Gastrocnemius medialis (tissue), 4 donors: ENCODE data around the gene TSPAN1. TPM values are rescaled to one million over a fixed set of nuclear protein-coding genes. Genes with fewer than 3 reads are reported as not detected.

ENCODE experiments used
- ATAC-seq, 2 donors: fragments of 150-250 bp; one replicate each; pipeline ENCODE4 v1.9.1; 2016
- DNase-seq, 2 donors: peaks; one replicate each; pipeline ENCODE4 v3.0.0-alpha.2; 2019
- H3K27ac ChIP-seq, 4 donors: fragments of 200-600 bp; sonication (generic); 1 replicate in 1 of 4; 2 replicates in 3 of 4; pipeline ENCODE4 v1.5.1; 2016 to 2018; ENCODE audit warnings: mild to moderate bottlenecking in 2 of 4, moderate library complexity in 1 of 4
- H3K27me3 ChIP-seq, 3 donors: fragments of 200-600 bp; sonication (generic) in 2 of 3; 1 replicate in 1 of 3; 2 replicates in 2 of 3; pipeline versions ENCODE4 v1.5.1 to v1.6.0; 2016 to 2019; ENCODE audit warnings: mild to moderate bottlenecking in 1 of 3, moderate library complexity in 1 of 3
- H3K36me3 ChIP-seq, 2 donors: fragments of 200-600 bp; sonication (generic) in 1 of 2; one replicate each; pipeline ENCODE4 v1.5.1; 2017 to 2018
- H3K4me1 ChIP-seq, 2 donors: fragments of 200-600 bp; sonication (generic) in 1 of 2; one replicate each; pipeline ENCODE4 v1.5.1; 2016 to 2017; ENCODE audit warnings: mild to moderate bottlenecking in 2 of 2
- H3K4me3 ChIP-seq, 4 donors: fragments of 200-600 bp; sonication (generic) in 3 of 4; 1 replicate in 1 of 4; 2 replicates in 3 of 4; pipeline ENCODE4 v1.5.1; 2016 to 2019; ENCODE audit warnings: mild to moderate bottlenecking in 2 of 4
- H3K9me3 ChIP-seq, 3 donors: fragments of 200-600 bp; sonication (generic) in 2 of 3; 1 replicate in 1 of 3; 2 replicates in 2 of 3; pipeline ENCODE4 v1.5.1; 2016 to 2019
- POLR2A ChIP-seq, 2 donors: fragments of 450-650 bp; IDR thresholded peaks; one replicate each; pipeline ENCODE4 v1.6.1; 2017; ENCODE audit warnings: antibody characterized with exemption in 2 of 2, mild to moderate bottlenecking in 2 of 2, moderate library complexity in 2 of 2
- in situ Hi-C, 4 donors: fragments of 200-750 bp; cut with MboI; loops; one replicate each; pipeline versions ENCODE4 v1.15.0 to v1.8.0; 2017; ENCODE audit warnings: low sequenced_read_pairs in 4 of 4
- intact Hi-C: fragments of 100-400 bp; cut with DNase I; formaldehyde crosslinking; loops from one replicate; pipeline ENCODE4 v1.15.1; 2023; ENCODE audit warnings: low total_unique reads
- total RNA-seq, 4 donors: library from RNA; depleted of rRNA; stranded (reverse); fragments of >200 nt; gene quantifications; one replicate each; pipeline versions ENCODE4 v1.1.0 to v1.2.3, GENCODE V29; 2016
- TF ChIP-seq, protein P1 (sequence below), 5 experiments: fragments of 450-650 bp in 3 of 5; fragments of 200-600 bp in 2 of 5; sonication (generic) in 2 of 5; IDR thresholded peaks in 4 of 5; conservative IDR thresholded peaks in 1 of 5; 1 replicate in 4 of 5; 2 replicates in 1 of 5; pipeline ENCODE4 v1.5.1; 2016 to 2019; ENCODE audit warnings: antibody characterized with exemption in 5 of 5, mild to moderate bottlenecking in 3 of 5, moderate library complexity in 3 of 5

TSPAN1 gene
- total RNA-seq, 4 donors from 2014 or later: 0.88 to 10.7 (median 6.0) TPM

- TF ChIP-seq POLR2A (IDR thresholded peaks at IDR 0.05): no peak
- TF ChIP-seq, protein P1, sequence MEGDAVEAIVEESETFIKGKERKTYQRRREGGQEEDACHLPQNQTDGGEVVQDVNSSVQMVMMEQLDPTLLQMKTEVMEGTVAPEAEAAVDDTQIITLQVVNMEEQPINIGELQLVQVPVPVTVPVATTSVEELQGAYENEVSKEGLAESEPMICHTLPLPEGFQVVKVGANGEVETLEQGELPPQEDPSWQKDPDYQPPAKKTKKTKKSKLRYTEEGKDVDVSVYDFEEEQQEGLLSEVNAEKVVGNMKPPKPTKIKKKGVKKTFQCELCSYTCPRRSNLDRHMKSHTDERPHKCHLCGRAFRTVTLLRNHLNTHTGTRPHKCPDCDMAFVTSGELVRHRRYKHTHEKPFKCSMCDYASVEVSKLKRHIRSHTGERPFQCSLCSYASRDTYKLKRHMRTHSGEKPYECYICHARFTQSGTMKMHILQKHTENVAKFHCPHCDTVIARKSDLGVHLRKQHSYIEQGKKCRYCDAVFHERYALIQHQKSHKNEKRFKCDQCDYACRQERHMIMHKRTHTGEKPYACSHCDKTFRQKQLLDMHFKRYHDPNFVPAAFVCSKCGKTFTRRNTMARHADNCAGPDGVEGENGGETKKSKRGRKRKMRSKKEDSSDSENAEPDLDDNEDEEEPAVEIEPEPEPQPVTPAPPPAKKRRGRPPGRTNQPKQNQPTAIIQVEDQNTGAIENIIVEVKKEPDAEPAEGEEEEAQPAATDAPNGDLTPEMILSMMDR (IDR thresholded peaks at IDR 0.05 in 4 of 5, conservative IDR thresholded peaks at IDR 0.05 in 1 of 5): no peak
- no peaks in the 10 kb centered on the region for H3K36me3 ChIP-seq
- no peak for ATAC-seq
- in situ Hi-C loops (no loop called here), intact Hi-C loops (no loop called here)
- H3K27ac ChIP-seq: no peak overlapping the region
- no peak for DNase-seq
- no peaks in the 10 kb centered on the region for H3K4me1 ChIP-seq
- no peak overlapping the region for H3K4me3 ChIP-seq
- no peaks in the 10 kb centered on the region for H3K27me3 ChIP-seq
- no peaks in the 10 kb centered on the region for H3K9me3 ChIP-seq
These were observed 17.0 kb upstream of the TSPAN1 start for GRCh38 chr1:46157916-46158311.

- no peaks in the 10 kb centered on the region for H3K4me1 ChIP-seq
- TF ChIP-seq, protein P1 (IDR thresholded peaks at IDR 0.05 in 4 of 5, conservative IDR thresholded peaks at IDR 0.05 in 1 of 5): no peak
- no peak for TF ChIP-seq POLR2A (IDR thresholded peaks at IDR 0.05)
- no peak overlapping the region for H3K27ac ChIP-seq
- ATAC-seq (no peak), DNase-seq (no peak)
- H3K4me3 ChIP-seq: no peak overlapping the region
- no peaks in the 10 kb centered on the region for H3K9me3 ChIP-seq
- intact Hi-C loops: no loop called here
- H3K27me3 ChIP-seq: no peaks in the 10 kb centered on the region
- H3K36me3 ChIP-seq: no peaks in the 10 kb centered on the region
- in situ Hi-C loops: no loop called here
These were observed 16.3 kb upstream of the TSPAN1 start for GRCh38 chr1:46158312-46159281.

- TF ChIP-seq, protein P1 (IDR thresholded peaks at IDR 0.05 in 4 of 5, conservative IDR thresholded peaks at IDR 0.05 in 1 of 5): no peak
- no peak for TF ChIP-seq POLR2A (IDR thresholded peaks at IDR 0.05)
- Histone ChIP-seq H3K27ac (no peak overlapping the region), H3K9me3 (no peaks in the 10 kb centered on the region), H3K36me3 (no peaks in the 10 kb centered on the region), H3K27me3 (no peaks in the 10 kb centered on the region), H3K4me3 (no peak overlapping the region), H3K4me1 (no peaks in the 10 kb centered on the region)
- DNase-seq (no peak), ATAC-seq (no peak)
- in situ Hi-C loops: no loop called here
- intact Hi-C loops: no loop called here
These were observed 15.4 kb upstream of the TSPAN1 start for GRCh38 chr1:46159516-46159915.

DNA sequence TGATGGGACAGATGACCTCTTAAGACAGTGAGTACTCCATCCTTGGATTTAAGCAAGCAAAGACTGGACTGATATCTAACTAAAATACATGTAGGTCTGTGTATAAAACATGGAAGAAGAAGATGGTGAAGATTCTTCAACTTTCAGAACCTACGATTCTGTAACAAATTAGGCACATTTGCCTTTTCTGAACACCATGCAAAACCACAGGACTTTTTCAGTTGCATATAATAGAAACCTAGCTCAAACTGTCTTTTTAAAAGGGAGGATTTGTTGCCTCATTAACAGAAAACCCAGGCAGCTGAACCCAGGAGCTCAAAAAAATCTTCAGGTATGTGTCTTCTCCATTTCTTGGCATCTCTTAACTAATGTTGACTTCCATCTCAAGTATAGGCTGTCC lies 14.7 kb upstream of the TSPAN1 start:
- Histone ChIP-seq H3K27me3 (no peaks in the 10 kb centered on the region), H3K9me3 (no peaks in the 10 kb centered on the region), H3K4me3 (no peak overlapping the region), H3K36me3 (no peaks in the 10 kb centered on the region), H3K27ac (no peak overlapping the region), H3K4me1 (no peaks in the 10 kb centered on the region)
- intact Hi-C loops: no loop called here
- TF ChIP-seq, protein P1 (IDR thresholded peaks at IDR 0.05 in 4 of 5, conservative IDR thresholded peaks at IDR 0.05 in 1 of 5): no peak
- no peak for TF ChIP-seq POLR2A (IDR thresholded peaks at IDR 0.05)
- DNase-seq (no peak), ATAC-seq (no peak)
- in situ Hi-C loops: no loop called here
